AG09309 (cell line): ENCODE measurements around the gene FXYD6.

Experiments
- DNase-seq: peaks from one replicate; pipeline ENCODE4 v3.0.0-alpha.2; 2010; ENCODE audit warnings: low read depth
- H3K4me3 ChIP-seq: 2 replicates; pipeline ENCODE4 v1.5.1; 2011; ENCODE audit warnings: mild to moderate bottlenecking, low read depth, low read length, moderate library complexity; ENCODE audit not compliant: control insufficient read depth
- CTCF ChIP-seq: IDR thresholded peaks from 2 replicates; pipeline ENCODE4 v1.5.1; 2011; ENCODE audit warnings: mild to moderate bottlenecking, low read depth, low read length, inconsistent platforms; ENCODE audit not compliant: insufficient read depth, control insufficient read depth; ENCODE audit errors: missing control alignments

Gene FXYD6

GRCh38 chr11:117879516-117880480, 3.3 kb upstream of the FXYD6 start:
- TF ChIP-seq CTCF = no peak
- DNase-seq = no peak
- H3K4me3 ChIP-seq = no peak overlapping the region

GRCh38 chr11:117878939-117879475, 2.5 kb upstream of the FXYD6 start:
- no peak for DNase-seq
- TF ChIP-seq CTCF = no peak
- H3K4me3 ChIP-seq = no peak overlapping the region

- TF ChIP-seq CTCF = no peak
- no peak for DNase-seq
- H3K4me3 ChIP-seq = no peak overlapping the region
These were observed 2.0 kb upstream of the FXYD6 start for GRCh38 chr11:117878314-117878938.

GRCh38 chr11:117877120-117877784, 794 bp upstream of the FXYD6 start:
- H3K4me3 ChIP-seq = no peak overlapping the region
- no peak for TF ChIP-seq CTCF
- DNase-seq = no peak

- no peak for DNase-seq
- TF ChIP-seq CTCF = no peak
- no peak overlapping the region for H3K4me3 ChIP-seq
These were observed 458 bp downstream of the FXYD6 start for GRCh38 chr11:117876059-117876340.

- DNase-seq = no peak
- no peak overlapping the region for H3K4me3 ChIP-seq
- TF ChIP-seq CTCF = no peak
These were observed 938 bp downstream of the FXYD6 start for GRCh38 chr11:117875382-117876058.
